HCT116 (cell line): ENCODE measurements around the gene SLC5A6.

Source experiments
- POLR2A ChIP-seq: IDR thresholded peaks from 2 replicates; pipeline ENCODE4 v1.7.0; 2011; ENCODE audit warnings: borderline replicate concordance; ENCODE audit not compliant: insufficient read depth, insufficient read length; ENCODE audit errors: extremely low read depth
- TF ChIP-seq, protein P1 (sequence below), 3 experiments: fragments of 200-600 bp in 1 of 3; sonication (generic) in 1 of 3; IDR thresholded peaks in 2 of 3; conservative IDR thresholded peaks in 1 of 3; 2 replicates each; pipeline ENCODE4 v1.5.1; 2012 to 2017; ENCODE audit warnings: low read depth in 2 of 3, low read length in 2 of 3, antibody characterized with exemption in 1 of 3, borderline replicate concordance in 1 of 3, control low read depth in 1 of 3, mild to moderate bottlenecking in 1 of 3, mixed read lengths in 1 of 3, mixed run types in 1 of 3, moderate library complexity in 1 of 3; ENCODE audit not compliant: insufficient read depth in 1 of 3

DNA sequence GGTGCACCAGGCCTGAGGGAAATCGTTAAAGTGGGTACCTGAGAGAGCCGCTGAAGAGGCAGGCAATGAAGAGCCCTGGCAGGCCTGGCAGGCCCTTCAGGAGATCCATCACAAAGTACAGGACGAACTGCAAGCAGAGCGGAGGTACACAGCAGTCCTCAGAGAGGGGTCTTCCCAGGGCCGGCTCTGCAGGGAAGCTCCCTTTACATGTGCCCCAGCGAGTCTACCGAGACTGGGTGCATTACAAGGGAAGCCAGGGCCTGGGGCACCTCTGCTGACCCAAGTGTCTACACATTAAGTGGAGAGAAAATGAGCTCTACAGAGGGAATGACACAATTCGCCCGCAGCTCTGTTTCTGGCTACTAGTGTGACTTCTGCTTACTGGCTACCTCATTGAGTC, 8.3 kb downstream of the SLC5A6 start:
- TF ChIP-seq, protein P1, sequence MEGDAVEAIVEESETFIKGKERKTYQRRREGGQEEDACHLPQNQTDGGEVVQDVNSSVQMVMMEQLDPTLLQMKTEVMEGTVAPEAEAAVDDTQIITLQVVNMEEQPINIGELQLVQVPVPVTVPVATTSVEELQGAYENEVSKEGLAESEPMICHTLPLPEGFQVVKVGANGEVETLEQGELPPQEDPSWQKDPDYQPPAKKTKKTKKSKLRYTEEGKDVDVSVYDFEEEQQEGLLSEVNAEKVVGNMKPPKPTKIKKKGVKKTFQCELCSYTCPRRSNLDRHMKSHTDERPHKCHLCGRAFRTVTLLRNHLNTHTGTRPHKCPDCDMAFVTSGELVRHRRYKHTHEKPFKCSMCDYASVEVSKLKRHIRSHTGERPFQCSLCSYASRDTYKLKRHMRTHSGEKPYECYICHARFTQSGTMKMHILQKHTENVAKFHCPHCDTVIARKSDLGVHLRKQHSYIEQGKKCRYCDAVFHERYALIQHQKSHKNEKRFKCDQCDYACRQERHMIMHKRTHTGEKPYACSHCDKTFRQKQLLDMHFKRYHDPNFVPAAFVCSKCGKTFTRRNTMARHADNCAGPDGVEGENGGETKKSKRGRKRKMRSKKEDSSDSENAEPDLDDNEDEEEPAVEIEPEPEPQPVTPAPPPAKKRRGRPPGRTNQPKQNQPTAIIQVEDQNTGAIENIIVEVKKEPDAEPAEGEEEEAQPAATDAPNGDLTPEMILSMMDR (IDR thresholded peaks at IDR 0.05 in 2 of 3, conservative IDR thresholded peaks at IDR 0.05 in 1 of 3; ENCODE audit: borderline replicate concordance in 1 of 3, insufficient read depth in 1 of 3, low read depth in 2 of 3, low read length in 2 of 3) = no peak
- no peak for TF ChIP-seq POLR2A
